ENCODE data around the gene RCBTB2.

The RCBTB2 gene

GRCh38 chr13:48502601-48503319, 30.1 kb downstream of the RCBTB2 start:
- no peak overlapping the region for H3K4me3 ChIP-seq (ENCODE audit: low read depth, low read length)
- DNase-seq (ENCODE audit: low read depth), result no peak
- TF ChIP-seq, protein P1, sequence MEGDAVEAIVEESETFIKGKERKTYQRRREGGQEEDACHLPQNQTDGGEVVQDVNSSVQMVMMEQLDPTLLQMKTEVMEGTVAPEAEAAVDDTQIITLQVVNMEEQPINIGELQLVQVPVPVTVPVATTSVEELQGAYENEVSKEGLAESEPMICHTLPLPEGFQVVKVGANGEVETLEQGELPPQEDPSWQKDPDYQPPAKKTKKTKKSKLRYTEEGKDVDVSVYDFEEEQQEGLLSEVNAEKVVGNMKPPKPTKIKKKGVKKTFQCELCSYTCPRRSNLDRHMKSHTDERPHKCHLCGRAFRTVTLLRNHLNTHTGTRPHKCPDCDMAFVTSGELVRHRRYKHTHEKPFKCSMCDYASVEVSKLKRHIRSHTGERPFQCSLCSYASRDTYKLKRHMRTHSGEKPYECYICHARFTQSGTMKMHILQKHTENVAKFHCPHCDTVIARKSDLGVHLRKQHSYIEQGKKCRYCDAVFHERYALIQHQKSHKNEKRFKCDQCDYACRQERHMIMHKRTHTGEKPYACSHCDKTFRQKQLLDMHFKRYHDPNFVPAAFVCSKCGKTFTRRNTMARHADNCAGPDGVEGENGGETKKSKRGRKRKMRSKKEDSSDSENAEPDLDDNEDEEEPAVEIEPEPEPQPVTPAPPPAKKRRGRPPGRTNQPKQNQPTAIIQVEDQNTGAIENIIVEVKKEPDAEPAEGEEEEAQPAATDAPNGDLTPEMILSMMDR (IDR thresholded peaks at IDR 0.05; ENCODE audit: low read depth, low read length, missing control alignments), result no peak
- in situ Hi-C loops (cut with HindIII; ENCODE audit: low sequenced_read_pairs), result no loop called here

DNA sequence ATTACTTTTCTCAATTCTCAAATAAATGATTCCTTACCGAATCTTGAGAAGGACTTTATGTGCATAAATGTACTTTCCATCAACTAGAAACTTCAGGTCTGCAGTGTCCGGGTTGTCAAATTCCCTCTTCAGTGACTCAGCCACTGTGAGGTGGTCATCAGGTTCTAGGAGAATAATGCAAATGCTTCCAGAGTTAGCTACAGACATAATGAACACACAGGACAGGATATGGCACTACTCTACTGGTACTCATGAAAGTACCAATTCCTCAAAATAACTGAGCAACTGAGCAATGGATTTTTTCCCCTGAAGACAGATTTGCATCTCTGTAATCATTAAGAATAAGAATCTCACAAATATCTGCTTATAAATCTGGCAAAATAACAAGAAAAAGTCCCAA, 31.2 kb downstream of the RCBTB2 start:
- DNase-seq (ENCODE audit: low read depth), result no peak
- in situ Hi-C loops (cut with HindIII; ENCODE audit: low sequenced_read_pairs), result no loop called here
- TF ChIP-seq, protein P1 (IDR thresholded peaks at IDR 0.05; ENCODE audit: low read depth, low read length, missing control alignments), result no peak
- H3K4me3 ChIP-seq (ENCODE audit: low read depth, low read length), result no peak overlapping the region

DNA sequence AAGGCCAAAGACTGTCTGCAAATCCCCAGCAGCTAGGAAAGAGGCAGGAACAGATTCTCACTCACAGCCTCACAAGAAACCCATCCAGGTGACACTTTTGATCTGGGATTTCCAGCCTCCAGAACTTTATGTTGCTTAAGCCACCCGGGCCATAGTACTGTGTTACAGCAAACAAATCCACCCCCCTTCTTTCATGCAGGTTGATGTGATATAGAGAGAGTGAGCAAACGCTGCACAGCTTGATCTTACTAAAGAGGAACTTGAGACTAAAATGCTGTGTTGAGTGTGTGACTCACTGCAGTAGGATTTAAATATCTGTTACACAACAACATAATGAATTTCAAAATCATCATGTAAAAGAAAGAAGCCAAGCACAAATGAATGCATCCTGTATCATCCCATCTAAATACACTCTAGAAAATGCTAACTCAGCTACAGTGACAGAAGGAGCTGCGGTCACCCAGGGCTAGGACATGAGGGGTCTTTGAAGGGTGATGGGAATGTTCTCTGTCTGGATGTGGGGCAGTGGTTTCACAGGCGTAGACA, 32.2 kb downstream of the RCBTB2 start:
- peak; percentile 53 for DNase-seq (ENCODE audit: low read depth)
- TF ChIP-seq, protein P1 (IDR thresholded peaks at IDR 0.05; ENCODE audit: low read depth, low read length, missing control alignments), result no peak
- in situ Hi-C loops (cut with HindIII; ENCODE audit: low sequenced_read_pairs), result no loop called here
- H3K4me3 ChIP-seq (ENCODE audit: low read depth, low read length), result no peak overlapping the region

GRCh38 chr13:48497669-48498068, 35.2 kb downstream of the RCBTB2 start:
- TF ChIP-seq, protein P1 (IDR thresholded peaks at IDR 0.05; ENCODE audit: low read depth, low read length, missing control alignments), result no peak
- in situ Hi-C loops (cut with HindIII; ENCODE audit: low sequenced_read_pairs), result no loop called here

GRCh38 chr13:48496271-48497161, 36.4 kb downstream of the RCBTB2 start:
- no peak for DNase-seq (ENCODE audit: low read depth)

More at GRCh38 chr13:48497669-48498068, 35.2 kb downstream of the RCBTB2 start:
- no peak overlapping the region for H3K4me3 ChIP-seq (ENCODE audit: low read depth, low read length)
- no peak for DNase-seq (ENCODE audit: low read depth)

DNA sequence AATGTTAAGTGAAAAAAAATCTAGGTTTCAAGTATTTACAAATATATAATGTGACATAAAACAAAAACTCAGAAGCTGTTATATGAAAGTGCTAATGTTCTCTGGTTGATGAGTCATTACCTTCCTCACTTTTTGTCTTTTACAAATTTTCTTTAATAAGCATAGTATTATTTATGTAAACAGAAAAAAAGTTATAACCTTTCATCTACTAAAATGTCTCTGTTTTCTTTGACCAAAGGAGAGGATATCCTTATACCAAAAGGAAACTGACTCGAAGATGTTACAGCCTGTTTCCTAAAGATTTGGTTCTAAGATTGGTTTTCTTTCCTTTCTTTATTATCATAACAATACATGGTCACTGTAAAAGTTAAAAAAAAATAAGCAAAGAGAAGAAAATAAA, 38.0 kb downstream of the RCBTB2 start:
- DNase-seq (ENCODE audit: low read depth), result no peak
- no peak overlapping the region for H3K4me3 ChIP-seq (ENCODE audit: low read depth, low read length)
- TF ChIP-seq, protein P1 (IDR thresholded peaks at IDR 0.05; ENCODE audit: low read depth, low read length, missing control alignments), result no peak
- in situ Hi-C loops (cut with HindIII; ENCODE audit: low sequenced_read_pairs), result no loop called here

More at GRCh38 chr13:48496271-48497161, 36.4 kb downstream of the RCBTB2 start:
- TF ChIP-seq, protein P1 (IDR thresholded peaks at IDR 0.05; ENCODE audit: low read depth, low read length, missing control alignments), result no peak
- H3K4me3 ChIP-seq (ENCODE audit: low read depth, low read length), result no peak overlapping the region
- in situ Hi-C loops (cut with HindIII; ENCODE audit: low sequenced_read_pairs), result no loop called here

Measured in astrocyte of the cerebellum (primary cell).